Mucosa of rectum (tissue), 2 donors: ENCODE data around the gene FIP1L1.
"Not testable (repeated sequence)": the region's sequence is repeated elsewhere in the genome, so short reads cannot be mapped to it uniquely, and the experiment has no call there.

Experiments used
- H3K27ac ChIP-seq, 2 donors: one replicate each; pipeline ENCODE4 v1.7.0; 2013; ENCODE audit warnings: inconsistent platforms in 2 of 2, low read depth in 2 of 2, low read length in 2 of 2
- H3K27me3 ChIP-seq, 2 donors: one replicate each; pipeline ENCODE4 v1.7.0; 2013; ENCODE audit warnings: low read length in 2 of 2; ENCODE audit not compliant: control insufficient read depth in 2 of 2, insufficient read depth in 2 of 2
- H3K36me3 ChIP-seq, 2 donors: one replicate each; pipeline ENCODE4 v1.7.0; 2013; ENCODE audit warnings: low read length in 2 of 2; ENCODE audit not compliant: control insufficient read depth in 2 of 2, insufficient read depth in 2 of 2
- H3K4me1 ChIP-seq, 2 donors: one replicate each; pipeline ENCODE4 v1.7.0; 2013; ENCODE audit warnings: low read length in 2 of 2, mild to moderate bottlenecking in 1 of 2; ENCODE audit not compliant: control insufficient read depth in 2 of 2, insufficient read depth in 2 of 2
- H3K4me3 ChIP-seq, 2 donors: one replicate each; pipeline ENCODE4 v1.7.0; 2013; ENCODE audit warnings: low read length in 2 of 2
- H3K9ac ChIP-seq, 2 donors: one replicate each; pipeline ENCODE4 v1.7.0; 2013; ENCODE audit warnings: low read length in 2 of 2, low read depth in 1 of 2, mild to moderate bottlenecking in 1 of 2
- H3K9me3 ChIP-seq, 2 donors: one replicate each; pipeline ENCODE4 v1.7.0; 2013; ENCODE audit warnings: low read length in 2 of 2; ENCODE audit not compliant: control insufficient read depth in 2 of 2
- donor health status: healthy.
- donor health status: Normal muscosa, but diverticular disease.

Gene FIP1L1

DNA sequence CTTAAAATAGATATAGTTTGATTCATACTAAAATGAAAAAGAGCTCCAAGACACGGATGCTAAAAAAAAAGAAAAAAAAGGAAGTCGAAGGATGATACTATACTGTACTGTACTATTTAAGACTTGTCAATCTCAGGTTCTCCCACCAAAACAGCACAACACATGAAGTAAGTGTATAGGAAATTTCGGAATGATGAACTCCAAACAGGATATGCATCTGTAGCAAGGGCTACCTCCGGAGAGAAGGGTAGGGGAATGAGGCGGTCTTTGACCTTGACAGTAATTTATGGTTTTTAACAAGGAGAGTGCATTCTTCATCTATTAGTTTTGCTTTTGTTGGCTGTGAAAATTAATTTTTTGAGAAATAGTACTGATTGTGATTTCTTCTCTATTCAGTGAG is 541 bp upstream of the FIP1L1 start:
- Histone ChIP-seq H3K4me1 (peaks cover 10 to 17% of the 10 kb centered on the region in 2 donors), H3K9ac (peak overlapping the region; percentile 86 to 96), H3K27ac (peak overlapping the region in 1 of 2 donors; percentile 43), H3K36me3 (peaks cover 2 to 4% of the 10 kb centered on the region in 2 donors), H3K27me3 (no peaks in the 10 kb centered on the region), H3K9me3 (no peaks in the 10 kb centered on the region), H3K4me3 (peak overlapping the region; percentile 92 to 95)

GRCh38 chr4:53378171-53378482 is 686 bp downstream of the FIP1L1 start:
- H3K36me3 ChIP-seq = peaks cover 8 to 9% of the 10 kb centered on the region in 2 donors
- H3K9me3 ChIP-seq = no peaks in the 10 kb centered on the region
- peak overlapping the region; percentile 86 to 96 for H3K9ac ChIP-seq
- peaks cover 10 to 17% of the 10 kb centered on the region in 2 donors for H3K4me1 ChIP-seq
- peak overlapping the region; percentile 93 to 95 for H3K27ac ChIP-seq
- H3K4me3 ChIP-seq = peak overlapping the region; percentile 92 to 95
- H3K27me3 ChIP-seq = no peaks in the 10 kb centered on the region

GRCh38 chr4:53380221-53380620 is 2.8 kb downstream of the FIP1L1 start:
- no peaks in the 10 kb centered on the region for H3K27me3 ChIP-seq
- H3K36me3 ChIP-seq = peaks cover 15 to 17% of the 10 kb centered on the region in 2 donors
- no peak overlapping the region for H3K27ac ChIP-seq
- H3K9me3 ChIP-seq = no peaks in the 10 kb centered on the region
- no peak overlapping the region for H3K9ac ChIP-seq
- H3K4me1 ChIP-seq = peaks cover 10 to 17% of the 10 kb centered on the region in 2 donors
- no peak overlapping the region for H3K4me3 ChIP-seq

DNA sequence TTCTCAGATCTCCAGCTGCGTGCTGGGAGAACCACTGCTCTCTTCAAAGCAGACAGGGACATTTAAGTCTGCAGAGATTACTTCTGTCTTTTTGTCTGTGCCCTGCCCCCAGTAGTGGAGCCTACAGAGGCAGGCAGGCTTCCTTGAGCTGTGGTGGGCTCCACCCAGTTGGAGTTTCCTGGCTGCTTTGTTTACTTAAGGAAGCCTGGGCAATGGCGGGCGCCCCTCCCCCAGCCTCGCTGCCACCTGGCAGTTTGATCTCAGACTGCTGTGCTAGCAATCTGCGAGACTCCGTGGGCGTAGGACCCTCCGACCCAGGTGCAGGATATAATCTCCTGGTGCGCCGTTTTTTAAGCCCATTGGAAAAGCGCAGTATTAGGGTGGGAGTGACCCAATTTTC is 32.0 kb downstream of the FIP1L1 start:
- H3K9me3 ChIP-seq, H3K27me3 ChIP-seq, H3K4me3 ChIP-seq, H3K9ac ChIP-seq, H3K27ac ChIP-seq, H3K4me1 ChIP-seq, H3K36me3 ChIP-seq: not testable (repeated sequence)

GRCh38 chr4:53419208-53419607 is 41.8 kb downstream of the FIP1L1 start:
- Histone ChIP-seq H3K9ac (no peak overlapping the region), H3K4me3 (no peak overlapping the region), H3K9me3 (no peaks in the 10 kb centered on the region), H3K36me3 (peaks cover 0 to 10% of the 10 kb centered on the region in 2 donors), H3K4me1 (no peaks in the 10 kb centered on the region), H3K27me3 (no peaks in the 10 kb centered on the region), H3K27ac (no peak overlapping the region)

GRCh38 chr4:53421791-53422190 is 44.4 kb downstream of the FIP1L1 start:
- peaks cover 0 to 6% of the 10 kb centered on the region in 2 donors for H3K36me3 ChIP-seq

DNA sequence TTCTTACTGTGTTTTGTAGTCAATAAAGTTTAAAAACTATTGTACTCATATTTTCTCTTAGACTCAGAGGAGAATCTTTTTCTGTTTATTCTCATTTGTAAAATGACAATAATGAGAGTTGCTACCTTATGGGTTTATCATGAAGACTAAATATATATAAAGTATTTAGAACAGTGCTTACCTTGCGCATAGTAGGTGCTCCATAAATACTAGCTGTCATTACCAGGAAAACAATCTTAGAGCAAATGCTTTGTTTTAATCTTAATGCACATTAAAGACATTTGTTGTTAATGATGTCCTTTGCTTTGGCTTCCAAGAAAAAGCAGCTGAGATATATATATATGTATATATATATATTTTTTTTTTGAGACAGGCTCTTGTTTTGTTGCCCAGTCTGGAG is 44.9 kb downstream of the FIP1L1 start:
- Histone ChIP-seq H3K9ac (no peak overlapping the region), H3K4me1 (no peaks in the 10 kb centered on the region), H3K27ac (no peak overlapping the region), H3K36me3 (peaks cover 2 to 6% of the 10 kb centered on the region in 2 donors), H3K4me3 (no peak overlapping the region), H3K9me3 (no peaks in the 10 kb centered on the region), H3K27me3 (no peaks in the 10 kb centered on the region)

More at GRCh38 chr4:53421791-53422190, 44.4 kb downstream of the FIP1L1 start:
- no peak overlapping the region for H3K9ac ChIP-seq
- no peaks in the 10 kb centered on the region for H3K27me3 ChIP-seq
- no peak overlapping the region for H3K4me3 ChIP-seq
- H3K9me3 ChIP-seq = no peaks in the 10 kb centered on the region
- H3K27ac ChIP-seq = no peak overlapping the region
- no peaks in the 10 kb centered on the region for H3K4me1 ChIP-seq

GRCh38 chr4:53424280-53424679 is 46.8 kb downstream of the FIP1L1 start:
- no peak overlapping the region for H3K27ac ChIP-seq
- H3K9me3 ChIP-seq = no peaks in the 10 kb centered on the region
- peaks cover 9 to 14% of the 10 kb centered on the region in 2 donors for H3K36me3 ChIP-seq
- no peak overlapping the region for H3K4me3 ChIP-seq
- no peak overlapping the region for H3K9ac ChIP-seq
- no peaks in the 10 kb centered on the region for H3K4me1 ChIP-seq
- H3K27me3 ChIP-seq = no peaks in the 10 kb centered on the region

- no peak overlapping the region for H3K4me3 ChIP-seq
- H3K9me3 ChIP-seq = no peaks in the 10 kb centered on the region
- no peak overlapping the region for H3K9ac ChIP-seq
- H3K36me3 ChIP-seq = peaks cover 24 to 27% of the 10 kb centered on the region in 2 donors
- H3K4me1 ChIP-seq = no peaks in the 10 kb centered on the region
- H3K27ac ChIP-seq = no peak overlapping the region
- no peaks in the 10 kb centered on the region for H3K27me3 ChIP-seq
Measured at GRCh38 chr4:53427366-53427765, 49.9 kb downstream of the FIP1L1 start.

GRCh38 chr4:53431052-53431451 is 53.6 kb downstream of the FIP1L1 start:
- Histone ChIP-seq H3K9ac (no peak overlapping the region), H3K4me3 (no peak overlapping the region), H3K27me3 (no peaks in the 10 kb centered on the region), H3K4me1 (no peaks in the 10 kb centered on the region), H3K9me3 (no peaks in the 10 kb centered on the region), H3K36me3 (peaks cover 34 to 39% of the 10 kb centered on the region in 2 donors), H3K27ac (no peak overlapping the region)
